Measurements from ENCODE around the gene GNG7.

The GNG7 gene

DNA sequence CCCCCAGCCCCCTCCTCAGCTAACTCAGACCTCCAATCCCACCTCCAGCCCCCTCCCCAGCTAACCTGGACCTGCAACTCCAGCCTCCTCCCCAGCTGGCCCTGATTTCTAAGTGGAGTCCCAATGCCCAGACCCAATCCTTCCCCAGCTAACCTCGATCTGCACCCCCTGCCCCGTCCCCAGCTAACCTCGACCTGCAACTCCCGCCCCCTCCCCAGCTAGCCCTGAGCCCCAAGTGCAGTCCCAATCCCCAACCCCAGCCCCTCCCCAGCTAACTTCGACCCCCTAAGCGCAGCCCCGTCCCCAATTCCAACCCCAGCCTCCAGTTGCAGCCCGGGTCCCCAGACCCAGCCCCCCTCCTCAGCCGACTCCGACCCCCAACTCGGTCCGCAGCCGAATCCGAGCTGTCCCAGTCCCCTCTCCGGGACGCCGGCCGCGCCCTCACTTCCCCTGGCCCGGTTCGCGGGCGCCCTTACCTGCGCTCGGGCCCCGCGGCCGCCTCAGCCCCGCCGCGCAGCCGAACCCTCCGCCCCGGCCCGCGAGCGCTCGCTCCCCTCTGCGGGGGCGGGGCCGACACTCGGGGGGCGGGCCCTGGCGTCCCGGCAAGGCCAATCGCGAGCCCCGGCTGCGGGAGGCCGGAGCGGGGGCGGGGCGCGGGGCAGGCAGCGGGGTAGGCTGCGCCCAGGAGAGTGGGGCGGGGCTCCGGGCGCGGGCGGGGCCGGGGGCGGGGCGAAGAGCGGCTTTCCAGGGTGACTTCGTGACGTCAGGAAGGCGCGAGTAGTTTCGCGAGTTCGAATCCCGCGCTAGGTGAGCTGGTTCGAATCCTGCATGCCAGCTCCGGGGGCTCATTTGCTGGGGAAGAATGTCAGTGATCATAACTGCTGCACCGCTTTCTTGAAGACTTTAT is at the start of gene GNG7:
Gene GNG7, minus strand, starts transcription at position 525 of the 907 bp plus-strand sequence. CDS start 182,006 bp downstream, outside the sequence.
- DNase-seq: no peak

DNA sequence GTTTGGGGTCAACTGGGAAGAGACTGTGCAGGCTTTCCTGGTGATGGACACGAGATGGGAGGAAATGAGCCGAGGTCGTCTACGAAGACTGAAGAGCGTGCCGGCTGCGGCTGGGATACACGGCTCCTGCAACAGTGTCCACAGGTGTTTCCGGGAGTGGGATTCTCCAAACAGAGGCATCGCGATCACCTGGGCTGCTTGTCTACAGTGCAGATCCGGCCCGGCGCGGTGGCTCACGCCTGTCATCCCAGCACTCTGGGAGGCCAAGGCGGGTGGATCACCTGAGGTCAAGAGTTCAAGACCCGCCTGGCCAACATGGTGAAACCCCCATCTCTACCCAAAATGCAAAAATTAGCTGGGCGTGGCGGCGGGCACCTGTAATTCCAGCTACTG is 48.9 kb upstream of the GNG7 start:
- DNase-seq: no peak

DNA sequence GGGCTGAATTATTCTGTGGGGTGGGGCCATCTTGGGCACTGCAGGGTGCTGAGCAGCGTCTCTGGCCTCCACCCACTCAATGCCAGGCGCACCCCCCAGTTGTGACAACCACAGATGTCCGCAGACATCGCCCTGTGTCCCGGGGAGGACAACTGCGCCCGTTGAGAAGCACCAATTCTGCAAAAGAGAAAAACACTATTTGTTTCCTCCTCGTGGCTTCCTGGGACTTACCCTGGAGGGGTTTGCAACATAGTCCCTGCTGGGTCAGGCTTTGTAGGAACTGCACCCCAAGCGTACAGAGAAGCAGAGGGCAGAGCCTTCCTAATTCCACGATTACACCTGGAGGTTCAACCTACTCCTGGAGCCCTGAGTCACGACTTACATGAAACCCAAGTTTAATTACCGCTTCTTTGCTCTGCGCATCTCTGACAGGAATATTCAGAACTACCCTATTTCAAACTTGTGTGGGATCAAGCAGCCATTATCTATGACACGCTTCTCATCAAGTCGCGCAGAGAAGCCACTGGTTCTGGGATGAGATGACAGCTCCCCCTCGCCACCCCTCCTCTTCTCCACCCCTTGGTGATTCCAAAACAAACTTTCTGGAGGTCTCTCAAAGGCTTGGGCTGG is 48.4 kb upstream of the GNG7 start:
- DNase-seq: no peak

DNA sequence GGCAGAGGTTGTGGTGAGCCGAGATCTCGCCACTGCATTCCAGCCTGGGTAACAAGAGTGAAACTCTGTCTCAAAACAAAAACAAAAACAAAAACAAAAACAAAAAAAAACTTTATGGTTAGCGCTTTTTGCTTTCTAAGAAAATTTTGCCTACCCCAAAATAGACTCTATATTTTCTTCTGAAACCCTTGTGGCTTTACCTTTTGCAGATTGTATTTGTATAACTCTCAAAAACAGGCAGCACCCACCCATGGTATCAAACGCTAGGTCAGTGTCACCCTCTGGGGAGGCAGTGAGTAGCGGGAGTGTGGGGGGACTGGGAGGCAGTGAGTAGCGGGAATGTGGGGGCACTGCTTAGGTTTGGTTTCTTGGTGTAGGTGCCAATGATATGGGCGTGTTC is 44.9 kb upstream of the GNG7 start:
- DNase-seq: no peak

DNA sequence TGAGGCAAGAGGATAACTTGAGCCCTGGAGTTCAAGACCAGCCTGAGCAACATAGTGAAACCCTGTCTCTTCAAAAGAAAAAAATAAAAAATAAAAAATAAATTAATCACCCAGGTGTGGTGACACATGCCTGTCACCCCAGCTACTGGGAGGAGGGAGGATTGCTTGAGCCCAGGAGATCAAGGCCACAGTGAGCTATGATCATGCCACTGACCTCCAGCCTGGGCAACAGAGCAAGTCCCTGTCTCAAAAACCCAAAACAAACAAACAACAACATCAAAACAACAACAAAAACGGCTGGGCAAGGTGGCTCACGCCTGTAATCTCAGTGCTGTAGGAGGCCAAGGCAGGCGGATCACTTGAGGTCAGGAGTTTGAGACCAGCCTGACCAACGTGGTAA is 41.6 kb upstream of the GNG7 start:
- no peak for DNase-seq

DNA sequence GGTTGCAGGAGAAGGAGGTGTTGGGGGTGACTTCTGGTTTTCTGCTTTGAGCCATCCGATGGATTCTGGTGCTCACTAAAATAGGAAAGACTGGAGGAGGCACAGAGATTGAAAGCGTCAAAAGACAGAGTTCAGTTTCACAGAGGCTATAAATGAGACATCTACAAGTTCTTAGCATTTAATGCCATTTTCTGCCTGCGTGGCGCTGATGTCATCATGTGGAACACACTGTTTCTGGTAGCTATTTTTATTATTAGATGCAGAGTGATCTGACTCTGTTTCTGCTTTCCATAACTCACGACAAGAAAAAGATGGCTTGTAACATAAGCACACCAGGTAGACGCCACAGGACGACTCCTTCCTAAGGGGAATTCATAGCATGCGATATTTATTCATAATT is 40.6 kb upstream of the GNG7 start:
- no peak for DNase-seq

DNA sequence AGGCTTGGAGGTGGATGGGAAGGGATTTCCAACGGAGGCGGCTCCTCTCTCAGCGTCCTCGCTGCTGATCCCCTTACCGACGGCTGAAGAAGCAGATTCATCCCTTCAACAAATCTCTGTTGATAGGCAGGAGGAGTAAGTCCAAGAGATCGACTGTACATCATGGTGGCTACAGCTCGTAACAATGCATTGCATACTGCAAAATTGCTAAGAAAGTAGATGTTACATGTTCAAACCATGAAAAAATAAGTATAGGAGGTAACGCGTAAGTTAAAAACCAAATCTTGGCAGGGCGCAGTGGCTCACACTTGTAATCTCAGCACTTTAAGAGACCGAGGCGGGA is 37.8 kb upstream of the GNG7 start:
- DNase-seq: no peak

DNA sequence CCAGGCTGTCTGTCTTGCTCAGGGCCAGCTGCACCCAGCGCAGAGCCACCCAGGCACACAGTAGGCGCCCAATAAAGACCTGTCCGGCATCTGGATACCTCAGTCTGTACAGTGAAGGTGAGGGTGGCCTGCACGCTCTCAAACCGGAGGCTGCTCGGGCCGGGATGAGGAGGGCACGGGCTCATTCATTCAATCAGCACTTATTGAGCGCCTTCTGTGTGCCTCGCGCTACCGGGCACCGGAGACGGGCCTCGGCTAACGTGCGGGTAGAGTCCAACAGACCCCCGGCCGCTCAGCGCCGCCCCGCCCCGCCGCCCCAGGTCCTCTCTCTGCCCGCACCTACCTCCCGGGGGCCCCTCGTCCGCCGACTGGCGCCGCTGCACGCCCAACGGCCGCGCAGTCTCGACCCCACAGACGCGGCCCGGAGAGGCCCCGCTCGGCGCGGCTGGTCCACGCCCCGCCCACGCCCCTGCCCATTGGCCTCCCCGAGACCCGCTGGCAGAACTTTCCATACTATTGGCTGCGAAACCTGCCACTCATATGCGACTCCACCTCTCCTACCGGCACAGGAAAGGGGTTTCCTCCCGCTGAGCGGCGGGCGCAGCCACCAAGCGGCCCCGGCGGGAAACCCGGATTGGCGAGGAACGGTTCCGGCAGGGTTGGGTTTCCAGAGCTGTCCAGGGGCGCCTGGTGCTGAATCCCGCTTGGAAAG is 37.3 kb upstream of the GNG7 start, which contains the start of gene SLC39A3:
Gene SLC39A3, minus strand, starts transcription at position 416 of the 712 bp plus-strand sequence. CDS start 2,760 bp downstream, outside the sequence.
- peak; percentile 73 for DNase-seq

DNA sequence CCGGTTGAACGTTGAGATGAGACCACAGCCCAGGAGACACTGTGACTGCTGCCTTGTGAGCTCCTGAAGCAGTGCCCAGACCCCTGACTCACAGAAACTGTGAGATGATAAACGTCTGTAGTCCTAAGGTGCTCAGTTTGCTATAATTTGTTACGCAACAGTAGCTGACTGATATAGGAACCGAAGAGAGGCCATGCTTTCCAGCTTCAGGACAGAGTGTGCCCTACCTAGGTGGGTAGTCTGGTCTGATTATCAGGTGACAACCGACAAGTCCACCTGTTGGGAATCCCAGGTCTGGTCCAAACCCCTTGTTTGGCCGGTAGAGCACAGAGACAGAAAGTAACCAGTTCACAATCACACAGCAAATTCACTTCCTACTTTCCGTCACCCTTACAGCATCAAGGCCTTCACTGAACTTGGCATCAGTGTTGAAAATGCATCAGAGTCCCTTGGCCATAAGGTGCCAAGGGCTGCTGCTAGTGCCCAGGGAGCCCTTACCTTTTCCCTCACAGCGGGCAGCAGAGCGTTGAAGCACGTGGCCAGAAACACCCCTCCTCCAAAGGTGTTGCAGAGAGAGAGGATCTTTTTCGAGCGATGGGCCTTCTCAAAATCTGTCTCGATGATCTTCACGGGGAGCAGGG is 34.2 kb upstream of the GNG7 start:
- DNase-seq: no peak

DNA sequence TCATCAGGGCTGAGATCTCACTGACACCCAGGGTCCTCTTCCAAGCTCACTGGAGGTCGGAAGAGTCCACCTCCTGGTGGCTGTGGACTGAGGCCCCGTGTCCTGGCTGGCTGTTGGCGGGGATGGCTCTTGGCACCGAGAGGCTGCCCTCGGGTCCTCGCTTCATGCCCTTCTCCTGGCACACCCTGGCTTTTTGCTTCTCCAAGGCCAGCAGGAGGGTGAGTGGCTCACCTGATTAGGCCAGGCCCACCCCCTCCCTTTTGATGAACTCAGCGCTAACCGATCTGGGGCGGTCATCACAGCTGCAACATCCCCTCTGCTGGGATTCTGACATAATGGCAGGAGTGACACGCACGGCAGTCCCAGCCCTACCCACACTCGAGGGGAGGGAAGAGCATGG is 32.9 kb upstream of the GNG7 start:
- no peak for DNase-seq

DNA sequence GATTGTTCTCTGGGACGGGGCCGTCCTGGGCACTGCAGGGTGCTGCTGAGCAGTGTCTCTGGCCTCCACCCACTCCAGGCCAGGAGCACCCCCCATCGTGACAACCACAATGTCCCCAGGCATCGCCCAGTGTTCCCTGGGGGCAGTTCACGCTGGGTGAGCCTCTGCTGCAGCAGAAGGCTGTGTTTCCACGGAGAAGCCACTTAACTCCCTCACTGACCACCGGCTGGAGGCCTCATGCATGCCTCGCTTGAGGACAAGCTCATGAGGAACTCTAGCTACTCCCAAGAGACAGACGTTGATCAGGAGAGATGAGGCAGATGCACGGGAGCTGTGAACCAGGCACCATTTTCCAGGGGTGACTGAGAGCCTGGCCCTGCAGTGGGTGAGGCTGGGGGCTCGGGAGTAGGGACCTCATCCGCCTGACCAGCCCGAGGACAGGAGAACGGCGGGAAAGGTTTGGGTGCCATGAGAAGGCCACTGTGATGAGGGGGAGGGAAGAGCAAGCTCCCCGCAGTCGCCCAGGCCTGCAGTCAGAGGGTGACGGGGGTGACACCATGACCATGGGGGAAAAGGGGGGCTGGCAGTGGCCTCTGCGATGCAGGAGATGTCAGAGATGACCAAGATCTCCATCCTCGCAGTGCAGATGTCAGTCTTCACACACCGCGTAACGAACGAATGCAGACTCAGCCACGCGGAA is 32.2 kb upstream of the GNG7 start:
- no peak for DNase-seq

DNA sequence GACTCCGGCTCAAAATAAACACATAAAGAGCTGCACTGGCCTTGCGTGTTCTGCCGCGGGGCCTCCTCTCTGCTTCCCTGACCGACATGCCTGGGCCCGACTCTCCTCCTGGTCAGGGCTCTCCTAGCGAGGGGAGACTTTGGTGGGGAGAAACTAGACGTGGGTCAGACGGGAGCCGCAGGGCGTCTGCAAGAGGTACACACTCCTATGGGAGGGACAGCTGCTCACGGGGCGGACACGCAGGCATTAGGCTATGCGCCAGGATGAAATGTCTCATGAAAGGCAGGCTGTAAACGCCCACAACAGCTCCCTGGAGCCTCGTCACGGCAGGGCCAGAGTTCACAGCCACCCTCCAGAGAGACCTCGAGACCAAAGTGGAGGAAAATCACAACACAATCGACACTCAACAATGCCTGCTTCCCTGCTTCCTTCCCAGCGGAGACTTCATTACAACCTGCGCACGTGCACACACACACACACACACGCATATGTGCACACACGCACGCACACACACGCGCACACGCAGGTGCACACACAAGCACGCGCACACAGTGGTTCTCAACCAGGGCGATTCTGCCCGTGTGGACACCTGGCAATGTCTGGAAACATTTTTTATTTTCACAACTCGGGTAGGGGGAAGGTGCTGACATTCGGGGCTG is 31.6 kb upstream of the GNG7 start:
- DNase-seq: no peak

DNA sequence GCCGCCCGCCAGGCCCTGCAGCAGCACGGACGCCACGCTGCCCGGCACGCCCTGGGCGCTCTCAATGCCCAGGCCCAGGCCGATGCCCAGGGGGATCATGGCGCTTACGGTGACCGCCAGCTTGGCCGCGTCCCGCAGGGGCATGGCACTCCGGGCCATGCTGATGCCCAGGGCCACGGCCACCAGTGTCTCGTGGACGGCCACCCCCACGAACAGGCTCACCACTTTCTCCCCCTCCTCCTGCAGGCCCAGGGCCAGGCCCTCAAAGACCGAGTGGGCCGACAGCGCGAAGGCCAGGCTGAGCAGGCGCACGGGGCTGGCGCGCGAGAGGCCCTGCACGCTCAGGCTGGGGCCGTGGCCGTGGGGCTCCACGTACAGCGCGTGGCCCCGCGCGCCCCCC is 30.4 kb upstream of the GNG7 start:
- no peak for DNase-seq

DNA sequence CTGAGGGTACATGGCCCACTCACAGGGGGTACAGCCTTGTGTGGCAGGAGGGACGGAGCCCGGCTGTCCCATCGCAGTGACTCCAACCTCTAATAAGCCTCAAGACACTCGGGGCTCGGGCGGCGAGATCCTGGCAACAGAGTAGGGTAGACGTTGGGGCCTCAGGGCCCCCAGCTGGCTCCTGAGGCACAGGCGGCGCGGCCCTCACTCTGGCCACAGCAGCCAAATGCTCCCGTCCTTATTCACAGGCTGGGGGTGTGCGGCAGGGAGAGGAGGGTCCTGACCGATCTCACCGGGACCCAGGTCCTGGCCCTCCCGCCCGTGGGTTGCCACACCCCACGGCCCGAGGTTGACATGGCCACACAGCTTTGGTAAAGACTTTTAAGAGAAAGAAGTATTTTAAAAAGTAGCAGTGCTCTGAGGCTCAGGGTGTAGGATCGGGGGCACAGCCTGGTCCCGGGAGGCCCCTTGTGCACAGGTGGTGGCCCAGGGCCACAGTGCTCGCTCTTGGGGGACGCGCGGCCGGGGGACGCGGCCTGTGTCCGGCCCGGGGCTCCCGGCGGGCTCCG is 29.7 kb upstream of the GNG7 start:
- no peak for DNase-seq

DNA sequence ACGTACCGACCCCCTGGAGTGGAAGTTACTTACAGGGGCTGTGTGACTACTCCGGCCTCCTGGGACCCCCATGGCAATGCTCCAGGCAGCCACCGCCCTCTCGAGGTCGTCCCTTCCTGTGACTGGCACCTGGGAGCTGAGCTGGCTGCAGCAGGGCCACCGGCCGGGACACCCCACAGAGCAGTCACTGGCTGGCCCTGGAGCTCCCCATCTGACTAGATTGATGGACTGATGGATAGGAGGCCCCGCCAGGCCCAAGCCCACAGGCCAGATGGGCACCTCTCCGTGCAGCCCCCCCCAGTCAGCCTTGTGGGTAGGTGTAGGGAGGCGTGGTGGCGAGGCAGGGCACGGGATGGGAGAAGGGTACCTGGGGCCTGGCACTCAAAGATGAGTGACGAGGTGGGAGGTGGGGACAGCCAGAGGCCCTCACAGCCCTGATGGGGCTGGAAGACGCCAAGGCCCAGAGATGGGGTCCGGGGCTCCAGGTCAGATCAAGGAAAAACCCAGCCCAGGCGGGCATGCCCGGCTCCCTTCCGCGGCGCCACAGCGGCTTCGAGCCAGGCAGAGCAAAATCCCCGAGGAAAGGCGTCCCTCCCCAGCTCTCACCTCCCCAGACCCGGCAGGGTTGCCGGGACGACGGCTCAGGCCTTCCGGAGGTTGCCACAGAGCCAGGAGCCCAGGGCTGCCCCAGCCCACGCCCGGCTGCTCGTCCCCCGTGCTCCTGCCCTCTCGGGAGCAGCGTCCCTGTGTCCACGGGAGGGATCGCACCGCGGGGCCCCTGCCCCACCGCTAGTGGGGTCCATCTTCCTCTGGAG is 28.9 kb upstream of the GNG7 start:
- no peak for DNase-seq

DNA sequence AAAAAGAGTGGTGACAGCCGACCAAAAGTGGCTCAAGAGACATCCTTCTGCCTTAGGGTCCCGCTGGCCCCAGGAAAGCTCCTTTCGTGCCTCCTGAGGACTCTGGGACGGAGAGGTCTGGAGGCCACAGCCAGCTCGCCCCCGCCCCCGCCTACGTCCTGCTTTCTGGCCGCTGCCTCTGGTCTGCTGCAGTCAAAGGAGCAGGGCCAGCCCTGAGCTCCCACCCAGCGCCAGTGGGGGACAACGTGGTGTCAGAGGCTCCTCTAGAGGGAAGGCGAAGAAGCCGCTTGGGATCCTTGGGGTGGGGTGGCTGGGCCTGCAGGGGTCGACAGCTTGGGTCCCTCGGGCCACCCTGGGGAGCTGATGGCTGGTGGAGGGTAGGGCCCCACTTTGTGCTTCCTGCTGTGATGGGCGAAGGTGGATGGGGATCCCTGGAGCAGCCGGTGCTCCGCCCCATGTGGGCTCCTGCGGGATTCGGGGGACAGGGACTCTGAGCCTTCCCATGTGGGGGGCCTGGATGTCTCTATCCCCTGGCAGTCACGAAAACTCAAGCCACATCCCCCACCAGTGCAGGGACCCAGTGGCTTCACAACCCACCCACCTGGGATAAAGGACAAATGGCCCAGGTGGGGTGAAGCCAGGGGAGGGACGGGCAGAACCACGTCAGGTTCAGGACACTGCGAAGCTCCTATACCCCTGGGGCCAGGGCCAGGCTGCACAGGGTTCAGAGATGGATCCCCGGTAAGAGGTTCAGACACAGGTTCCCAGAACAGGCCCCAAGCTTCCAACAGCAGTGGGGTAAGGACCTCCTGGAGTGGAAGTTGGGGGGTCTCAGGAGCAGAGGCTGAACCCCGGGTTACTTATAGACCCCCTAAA is 27.7 kb upstream of the GNG7 start:
- no peak for DNase-seq

DNA sequence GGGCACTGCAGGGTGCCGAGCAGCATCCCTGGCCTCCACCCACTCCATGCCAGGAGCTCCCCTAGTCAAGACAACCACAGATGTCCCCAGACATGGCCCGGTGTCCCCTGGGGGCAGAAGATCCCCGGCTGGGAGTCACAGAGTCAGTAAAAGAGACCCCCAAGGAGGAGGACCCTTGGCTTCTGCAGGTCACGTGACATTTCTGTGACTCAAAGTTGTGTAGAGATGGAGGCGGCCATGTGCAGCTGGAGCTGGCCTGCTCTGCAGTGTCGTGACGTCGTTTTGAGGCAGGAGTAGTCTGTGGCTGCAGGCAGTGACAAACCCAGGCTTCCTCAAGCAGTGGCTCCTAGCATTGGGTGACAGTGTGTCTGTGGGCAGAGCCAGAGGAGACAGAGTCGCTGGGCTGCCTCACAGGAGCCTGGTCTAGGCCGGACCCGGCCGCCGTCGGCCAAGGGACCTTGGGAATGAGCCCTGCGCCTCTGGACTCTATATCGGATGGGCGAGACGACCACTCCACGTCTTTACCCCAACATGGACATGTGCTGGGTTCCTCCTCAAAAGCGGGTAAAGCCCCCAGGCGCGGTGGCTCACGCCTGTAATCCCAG is 26.4 kb upstream of the GNG7 start:
- no peak for DNase-seq

DNA sequence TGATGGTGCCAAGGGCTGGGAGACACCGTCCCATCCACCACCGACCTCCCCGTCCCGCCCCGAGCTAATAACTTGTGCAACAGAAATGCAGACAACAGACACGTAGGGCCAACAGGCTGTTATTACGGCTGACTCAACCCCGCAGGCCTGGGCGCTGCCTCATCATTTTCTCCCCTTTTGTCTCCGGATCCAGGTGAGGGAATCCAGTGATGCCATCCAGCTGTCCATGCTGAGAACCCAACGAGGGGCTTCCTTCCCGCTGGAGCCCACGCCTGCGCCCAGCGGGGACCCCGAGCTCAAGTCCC is 25.1 kb upstream of the GNG7 start:
- no peak for DNase-seq

DNA sequence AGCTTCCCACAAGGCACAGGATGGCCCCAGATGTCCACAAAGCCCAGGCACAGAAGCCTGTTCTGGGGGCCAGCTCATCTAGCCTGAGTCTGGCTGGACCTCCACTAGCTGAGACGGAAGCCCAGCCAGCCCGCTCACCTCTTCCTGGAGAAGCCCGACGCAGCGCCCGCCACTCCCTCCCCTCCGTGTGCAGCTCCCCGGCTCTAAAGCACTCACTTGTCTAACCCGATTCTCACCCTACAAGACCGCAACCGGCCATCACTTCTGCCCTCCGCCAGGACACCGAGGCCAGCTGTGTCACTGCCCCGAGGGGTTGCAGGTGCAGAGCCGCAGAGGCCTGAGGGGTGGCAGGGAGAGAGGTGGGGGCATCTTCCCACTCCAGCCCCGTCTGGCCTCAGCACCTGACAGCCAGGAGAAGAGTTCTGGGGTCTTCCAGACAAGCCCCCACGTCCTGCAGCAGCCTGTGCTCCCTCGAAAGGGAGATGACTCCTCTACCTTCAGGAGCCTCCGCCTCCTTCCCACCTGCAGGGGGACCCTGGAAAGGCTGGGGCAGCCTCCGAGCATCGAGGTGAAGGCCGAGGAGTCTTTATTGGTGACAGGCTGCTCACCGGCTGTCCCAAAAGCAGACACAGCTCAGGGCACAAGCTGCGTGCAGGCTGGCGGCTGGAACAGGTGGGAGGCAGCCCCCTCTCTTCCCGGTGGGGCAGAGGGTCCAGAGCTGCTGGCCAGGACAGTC is 24.6 kb upstream of the GNG7 start:
- DNase-seq: no peak

Measured in NCI-H2081 treated with DMSO at 0.1 percent for 48 hours (cell line).